Placental epithelial cell (primary cell): ENCODE data around the gene FRMD7. TPM values are rescaled to one million over a fixed set of nuclear protein-coding genes. Genes with fewer than 3 reads are reported as not detected.

ENCODE experiments used
- total RNA-seq: library from RNA; depleted of rRNA; stranded (reverse); fragments of >200 nt; gene quantifications from 2 replicates; pipeline ENCODE4 v1.2.3, GENCODE V29; 2012

The FRMD7 gene, protein sequence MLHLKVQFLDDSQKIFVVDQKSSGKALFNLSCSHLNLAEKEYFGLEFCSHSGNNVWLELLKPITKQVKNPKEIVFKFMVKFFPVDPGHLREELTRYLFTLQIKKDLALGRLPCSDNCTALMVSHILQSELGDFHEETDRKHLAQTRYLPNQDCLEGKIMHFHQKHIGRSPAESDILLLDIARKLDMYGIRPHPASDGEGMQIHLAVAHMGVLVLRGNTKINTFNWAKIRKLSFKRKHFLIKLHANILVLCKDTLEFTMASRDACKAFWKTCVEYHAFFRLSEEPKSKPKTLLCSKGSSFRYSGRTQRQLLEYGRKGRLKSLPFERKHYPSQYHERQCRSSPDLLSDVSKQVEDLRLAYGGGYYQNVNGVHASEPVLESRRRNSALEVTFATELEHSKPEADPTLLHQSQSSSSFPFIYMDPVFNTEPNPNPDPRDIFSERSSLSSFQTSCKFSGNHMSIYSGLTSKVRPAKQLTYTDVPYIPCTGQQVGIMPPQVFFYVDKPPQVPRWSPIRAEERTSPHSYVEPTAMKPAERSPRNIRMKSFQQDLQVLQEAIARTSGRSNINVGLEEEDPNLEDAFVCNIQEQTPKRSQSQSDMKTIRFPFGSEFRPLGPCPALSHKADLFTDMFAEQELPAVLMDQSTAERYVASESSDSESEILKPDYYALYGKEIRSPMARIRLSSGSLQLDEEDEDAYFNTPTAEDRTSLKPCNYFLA
- total RNA-seq: under 0.01 TPM in 1 of 2 replicates, not detected in the other

DNA sequence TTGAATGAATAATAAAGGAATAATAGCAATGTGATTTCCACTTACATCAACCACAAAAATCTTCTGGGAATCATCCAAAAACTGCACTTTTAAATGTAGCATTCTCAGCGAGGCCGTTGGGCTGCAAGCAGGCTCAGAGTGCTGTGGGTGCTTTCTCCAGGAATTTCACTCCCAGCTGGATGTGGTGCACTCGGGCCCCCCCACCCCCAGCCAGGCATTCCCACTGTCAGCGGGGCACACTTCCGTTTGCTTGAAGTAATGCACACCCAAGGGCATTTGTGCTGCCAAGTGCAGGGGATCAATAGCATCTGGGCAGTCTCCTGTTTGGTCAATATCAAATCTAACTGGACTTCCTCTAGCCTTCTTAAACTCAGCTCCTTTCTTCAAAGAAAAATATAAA is at the start of gene FRMD7:
FRMD7 (minus strand) TSS at position 278 of the 400 bp plus-strand sequence; CDS start at position 102, 176 bp downstream.

Other genes starting within 250 kb of the FRMD7 start
- gene STK26, start 104.7 kb downstream of the FRMD7 start, total RNA-seq: 9.8 and 15.8 TPM in 2 replicates
- 15.7 and 25.4 TPM in 2 replicates for gene RAP2C, start 91.4 kb upstream of the FRMD7 start, total RNA-seq